Measurements from ENCODE around the gene N4BP2L2. TPM values are rescaled to one million over a fixed set of nuclear protein-coding genes. Genes with fewer than 3 reads are reported as not detected.

Gene N4BP2L2
- total RNA-seq, 3 donors from 2014 or later, result 130 to 341 (median 250) TPM

GRCh38 chr13:32413284-32413683 is 125.3 kb downstream of the N4BP2L2 start:
- Histone ChIP-seq H3K4me3 (no peak overlapping the region), H3K4me1 (peaks cover 0 to 7% of the 10 kb centered on the region in 2 donors), H3K9me3 (no peaks in the 10 kb centered on the region), H3K27ac (no peak overlapping the region), H3K27me3 (no peaks in the 10 kb centered on the region), H3K36me3 (no peaks in the 10 kb centered on the region)
- no peak for TF ChIP-seq POLR2A (IDR thresholded peaks at IDR 0.05)
- no peak for TF ChIP-seq POLR2AphosphoS5 (IDR thresholded peaks at IDR 0.05)
- no peak for TF ChIP-seq CTCF (IDR thresholded peaks at IDR 0.05)
- intact Hi-C loops (cut with DNase I; ENCODE audit: low total_unique reads), result no loop called here
- DNase-seq (ENCODE audit: low spot score in 2 of 2), result no peak

DNA sequence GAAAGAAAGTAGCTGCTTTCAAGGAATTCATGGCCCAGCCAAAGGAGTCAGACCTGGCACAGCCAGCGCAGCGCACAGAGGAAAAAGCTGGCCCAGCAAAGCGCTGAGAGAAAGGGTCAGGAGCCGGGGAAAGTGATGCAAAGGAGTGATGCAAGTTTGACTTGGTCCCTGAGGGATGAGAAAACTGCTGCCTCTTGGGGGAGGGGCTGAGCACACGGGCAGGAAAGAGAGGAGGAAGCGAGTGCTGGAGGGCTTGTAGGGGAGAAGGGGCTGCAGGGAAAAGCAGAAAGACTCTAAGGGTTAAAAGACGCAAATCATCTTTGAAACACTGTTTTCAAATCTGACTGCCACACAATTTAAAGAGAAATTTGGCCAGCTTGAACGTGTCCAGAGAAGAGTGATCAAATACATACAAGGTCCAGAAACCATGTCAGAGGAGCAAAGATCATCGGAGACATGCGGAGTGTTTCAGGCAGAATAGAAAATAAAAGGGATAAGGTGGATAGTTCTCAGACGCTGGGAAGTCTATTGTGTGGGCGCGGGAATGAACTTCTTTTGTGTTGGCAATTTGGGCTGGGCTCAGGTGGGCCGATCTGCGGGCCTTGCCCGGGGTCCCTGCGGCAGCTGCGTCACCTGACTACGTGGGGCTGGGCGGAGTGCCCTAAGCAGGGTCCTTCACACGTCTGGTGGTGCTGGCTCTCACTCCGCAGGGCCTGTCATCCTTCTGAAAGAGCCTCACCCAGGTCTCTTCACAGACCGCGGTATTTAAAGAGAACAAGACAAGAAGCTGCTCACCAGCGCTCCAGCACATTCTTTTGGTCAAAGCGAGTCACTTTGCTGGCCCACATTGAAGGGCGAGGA is 128.8 kb downstream of the N4BP2L2 start:
- Histone ChIP-seq H3K27me3 (no peaks in the 10 kb centered on the region), H3K4me1 (peaks cover 0 to 7% of the 10 kb centered on the region in 2 donors), H3K27ac (peak overlapping the region; percentile 34 to 66), H3K4me3 (peak overlapping the region in 2 of 3 donors; percentile 25 to 47), H3K9me3 (no peaks in the 10 kb centered on the region), H3K36me3 (no peaks in the 10 kb centered on the region)
- intact Hi-C loops (cut with DNase I; ENCODE audit: low total_unique reads), result no loop called here
- TF ChIP-seq CTCF (IDR thresholded peaks at IDR 0.05) (no peak), POLR2AphosphoS5 (IDR thresholded peaks at IDR 0.05) (peak in 2 of 3 donors; percentile 48 to 60), POLR2A (IDR thresholded peaks at IDR 0.05) (no peak)
- DNase-seq (ENCODE audit: low spot score in 2 of 2), result no peak

DNA sequence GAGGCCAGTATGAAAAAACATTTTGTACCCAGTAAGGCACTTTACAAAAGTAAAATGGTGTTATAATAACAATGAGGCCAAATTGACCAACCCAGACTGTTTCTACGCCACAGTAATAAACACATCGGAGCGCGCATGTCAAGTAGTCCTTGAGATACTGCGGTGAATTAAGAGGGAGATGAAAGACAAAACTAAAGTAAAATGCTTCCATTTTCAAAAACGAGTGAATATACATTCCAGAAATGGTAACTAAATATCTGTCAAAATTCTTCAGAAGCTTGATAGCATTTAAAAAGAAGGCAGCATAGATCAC is 129.6 kb downstream of the N4BP2L2 start:
- intact Hi-C loops (cut with DNase I; ENCODE audit: low total_unique reads), result no loop called here
- TF ChIP-seq POLR2AphosphoS5 (IDR thresholded peaks at IDR 0.05) (no peak), POLR2A (IDR thresholded peaks at IDR 0.05) (no peak), CTCF (IDR thresholded peaks at IDR 0.05) (no peak)

GRCh38 chr13:32408296-32409000 is 130.1 kb downstream of the N4BP2L2 start:
- H3K4me3 ChIP-seq, result no peak overlapping the region
- intact Hi-C loops (cut with DNase I; ENCODE audit: low total_unique reads), result no loop called here
- no peak for DNase-seq (ENCODE audit: low spot score in 2 of 2)
- no peak overlapping the region for H3K27ac ChIP-seq
- H3K36me3 ChIP-seq, result no peaks in the 10 kb centered on the region
- peaks cover 0 to 7% of the 10 kb centered on the region in 2 donors for H3K4me1 ChIP-seq
- TF ChIP-seq POLR2A (IDR thresholded peaks at IDR 0.05), result no peak
- no peak for TF ChIP-seq CTCF (IDR thresholded peaks at IDR 0.05)
- TF ChIP-seq POLR2AphosphoS5 (IDR thresholded peaks at IDR 0.05), result no peak
- H3K27me3 ChIP-seq, result no peaks in the 10 kb centered on the region
- no peaks in the 10 kb centered on the region for H3K9me3 ChIP-seq

More for the DNA sequence above, 129.6 kb downstream of the N4BP2L2 start:
- no peaks in the 10 kb centered on the region for H3K9me3 ChIP-seq
- DNase-seq (ENCODE audit: low spot score in 2 of 2), result no peak
- H3K27ac ChIP-seq, result no peak overlapping the region
- H3K36me3 ChIP-seq, result no peaks in the 10 kb centered on the region
- H3K4me1 ChIP-seq, result peaks cover 0 to 7% of the 10 kb centered on the region in 2 donors
- H3K4me3 ChIP-seq, result no peak overlapping the region
- H3K27me3 ChIP-seq, result no peaks in the 10 kb centered on the region

DNA sequence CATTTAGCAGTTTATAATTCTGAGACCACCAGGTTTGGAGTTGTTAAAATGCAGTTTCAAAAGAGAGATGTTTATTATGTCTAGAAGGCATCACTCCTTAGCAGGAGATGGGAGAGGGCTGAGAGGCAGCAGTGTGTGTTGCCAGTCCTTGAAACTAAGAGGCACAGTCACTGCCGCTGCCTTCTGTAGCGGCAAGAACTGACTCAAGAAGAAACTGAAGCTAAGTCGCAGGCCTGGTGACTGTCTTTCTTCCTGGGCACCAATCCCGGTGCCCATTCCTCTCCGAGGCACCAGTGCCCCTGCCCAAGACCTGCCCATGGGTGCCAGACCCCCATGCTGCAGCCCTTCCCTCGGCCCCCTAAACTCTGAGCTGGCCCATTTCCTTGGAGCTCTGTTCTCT is 130.7 kb downstream of the N4BP2L2 start:
- DNase-seq (ENCODE audit: low spot score in 2 of 2), result no peak
- no peaks in the 10 kb centered on the region for H3K9me3 ChIP-seq
- H3K36me3 ChIP-seq, result no peaks in the 10 kb centered on the region
- H3K4me3 ChIP-seq, result no peak overlapping the region
- peaks cover 0 to 7% of the 10 kb centered on the region in 2 donors for H3K4me1 ChIP-seq
- H3K27me3 ChIP-seq, result no peaks in the 10 kb centered on the region
- TF ChIP-seq POLR2AphosphoS5 (IDR thresholded peaks at IDR 0.05) (no peak), POLR2A (IDR thresholded peaks at IDR 0.05) (no peak), CTCF (IDR thresholded peaks at IDR 0.05) (no peak)
- intact Hi-C loops (cut with DNase I; ENCODE audit: low total_unique reads), result no loop called here
- H3K27ac ChIP-seq, result no peak overlapping the region

Measured in breast epithelium (tissue), 4 donors.